B cell (primary cell): ENCODE measurements around the gene MBOAT7.

Experiments used
- CTCF ChIP-seq: fragments of 200-600 bp; IDR thresholded peaks from one replicate; pipeline ENCODE4 v1.8.0; 2022; ENCODE audit warnings: antibody characterized with exemption, mild to moderate bottlenecking
- EZH2 ChIP-seq: IDR thresholded peaks from 2 replicates; pipeline ENCODE4 v1.6.1; 2012; ENCODE audit warnings: borderline replicate concordance, low read depth, mild to moderate bottlenecking, moderate library complexity, low read length; ENCODE audit not compliant: insufficient read depth, poor library complexity, severe bottlenecking

GRCh38 chr19:54164369-54165068 lies 24.9 kb downstream of the MBOAT7 start:
- TF ChIP-seq EZH2 (no peak), CTCF (no peak)
